ENCODE measurements around the gene RSPH4A.
"Not testable (repeated sequence)": the region's sequence is repeated elsewhere in the genome, so short reads cannot be mapped to it uniquely, and the experiment has no call there.

RSPH4A gene

GRCh38 chr6:116615937-116616736 is at the start of gene RSPH4A:
TSS of gene RSPH4A (plus strand) at chr6:116616479. CDS start at chr6:116616624, 145 bp downstream.
- DNase-seq = peak; percentile 85

- no peak for DNase-seq
Observed at GRCh38 chr6:116568111-116568510, 48.2 kb upstream of the RSPH4A start.

DNA sequence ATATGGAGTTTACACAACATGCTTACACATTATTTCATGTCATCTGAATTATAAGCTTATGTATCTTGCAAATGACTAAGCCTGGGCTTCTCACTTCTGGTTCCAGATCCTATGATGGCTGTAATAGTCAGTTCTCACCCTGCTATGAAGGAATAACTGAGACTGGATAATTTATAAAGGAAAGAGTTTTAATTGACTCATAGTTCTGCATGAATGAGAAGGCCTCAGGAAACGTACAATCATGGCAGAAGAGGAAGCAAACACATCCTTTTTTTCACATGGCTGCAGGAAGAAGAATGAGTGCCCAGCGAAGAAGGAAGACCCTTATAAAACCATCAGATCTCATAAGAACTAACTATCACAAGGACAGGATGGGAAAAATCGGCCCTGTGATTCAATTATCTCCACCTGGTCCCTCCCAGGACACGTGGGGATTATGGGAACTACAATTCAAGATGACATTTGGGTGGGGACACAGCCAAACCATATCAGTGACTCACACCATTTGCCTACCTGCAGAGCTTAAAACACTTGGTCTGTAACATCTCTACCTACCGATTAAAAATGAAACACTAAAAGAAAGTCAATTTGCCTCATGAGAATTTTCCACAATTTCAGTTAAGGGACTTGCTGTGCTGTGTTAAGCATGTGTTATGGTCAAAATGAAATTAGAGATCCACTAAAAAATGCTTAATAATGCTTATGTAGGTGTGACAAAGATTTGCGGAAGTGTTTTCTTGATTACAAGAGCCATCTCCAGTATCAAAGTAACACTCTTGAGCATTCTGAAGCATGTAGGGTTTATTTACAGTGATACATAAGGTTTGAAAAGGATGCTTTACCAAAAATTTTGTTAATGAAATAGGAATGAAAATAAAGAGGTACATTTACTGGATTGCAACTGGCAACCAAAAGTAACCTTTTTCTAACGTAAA is 47.2 kb upstream of the RSPH4A start:
- DNase-seq = no peak

DNA sequence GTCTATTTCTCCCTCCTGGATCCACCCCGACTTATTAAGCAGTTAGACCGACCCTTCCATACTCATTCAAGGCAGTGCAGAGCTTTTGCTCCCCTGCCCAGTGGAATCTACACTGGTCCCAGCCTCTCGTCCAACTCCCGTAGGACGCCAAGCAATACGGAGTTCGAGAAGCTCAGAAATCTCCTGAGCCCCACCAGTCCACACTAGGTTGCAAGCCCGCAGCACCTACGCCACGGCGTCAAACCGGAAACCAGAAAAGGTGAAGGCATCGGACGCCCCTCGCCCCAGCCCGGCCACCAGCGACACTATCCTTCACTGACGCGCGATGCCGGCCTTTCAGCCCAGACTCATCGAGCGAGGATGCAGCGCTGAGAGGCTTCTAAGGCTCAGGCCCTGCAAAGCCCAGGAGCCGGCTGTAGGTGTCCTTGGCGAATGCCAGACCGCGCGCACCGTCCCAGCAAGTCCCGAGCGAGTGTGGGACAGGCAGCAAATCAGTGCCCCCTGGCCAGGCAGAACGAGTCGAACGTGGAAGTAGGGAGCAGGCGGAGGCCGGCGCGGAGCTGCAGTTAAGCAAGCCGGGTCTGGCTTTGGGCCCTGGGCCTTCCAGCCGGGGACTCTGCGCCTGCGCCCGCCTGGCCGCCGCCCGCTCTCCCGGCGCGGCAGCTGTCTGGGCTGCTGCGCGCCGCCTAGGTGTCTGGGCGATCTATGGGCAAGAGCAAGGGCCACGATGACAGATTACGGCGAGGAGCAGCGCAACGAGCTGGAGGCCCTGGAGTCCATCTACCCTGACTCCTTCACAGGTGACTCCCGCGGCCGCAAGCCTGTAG is 45.2 kb upstream of the RSPH4A start, which contains the start of gene RWDD1:
Gene RWDD1 (plus strand): TSS at position 649 of the 827 bp plus-strand sequence. CDS start 79 bp downstream, at position 728.
- peak; percentile 98 for DNase-seq

GRCh38 chr6:116571683-116572000 is 44.6 kb upstream of the RSPH4A start:
- no peak for DNase-seq

- DNase-seq = no peak
Observed at GRCh38 chr6:116572162-116572561, 44.1 kb upstream of the RSPH4A start.

DNA sequence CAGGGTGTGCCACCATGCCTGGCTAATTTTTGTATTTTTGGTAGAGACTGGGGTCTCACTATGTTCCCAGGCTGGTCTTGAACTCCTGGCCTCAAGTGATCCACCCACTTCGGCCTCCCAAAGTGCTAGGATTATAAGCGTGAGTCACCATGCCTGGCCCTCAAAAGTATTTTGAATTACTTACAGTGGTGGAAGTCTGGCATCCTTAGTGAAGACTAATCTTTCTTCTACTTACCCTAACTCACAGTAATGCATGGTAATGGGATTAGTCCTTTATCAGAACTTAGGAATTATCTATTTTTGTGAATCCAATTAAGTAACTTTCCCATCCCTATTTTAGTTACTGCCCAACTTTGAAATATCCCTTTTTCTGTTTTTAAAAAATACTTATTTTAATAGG is 41.1 kb upstream of the RSPH4A start:
- no peak for DNase-seq

- no peak for DNase-seq
Observed at GRCh38 chr6:116577486-116577885, 38.8 kb upstream of the RSPH4A start.

GRCh38 chr6:116578335-116578734 is 37.9 kb upstream of the RSPH4A start:
- no peak for DNase-seq

DNA sequence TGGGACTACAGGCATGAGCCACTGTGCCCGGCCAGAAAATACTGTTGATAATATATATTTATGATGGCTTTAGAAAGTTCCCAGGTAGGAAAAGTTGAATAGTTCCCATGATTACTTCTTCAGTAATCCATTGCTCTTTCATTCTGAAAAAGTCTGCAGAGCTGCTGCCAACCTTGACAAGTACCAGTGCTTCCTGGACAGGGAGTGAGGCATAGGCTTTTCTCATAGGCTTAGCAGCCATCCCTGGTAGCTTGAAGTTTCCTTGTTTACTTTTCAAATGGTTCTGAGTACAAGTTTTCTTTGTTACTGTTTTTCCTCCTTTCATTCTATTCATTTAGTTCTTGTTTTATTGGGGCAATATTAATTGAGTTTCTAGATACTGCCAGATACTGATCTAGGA is 37.1 kb upstream of the RSPH4A start:
- no peak for DNase-seq

- DNase-seq = no peak
Observed at GRCh38 chr6:116580198-116580597, 36.1 kb upstream of the RSPH4A start.

GRCh38 chr6:116586276-116586675 is 30.0 kb upstream of the RSPH4A start:
- DNase-seq = no peak

DNA sequence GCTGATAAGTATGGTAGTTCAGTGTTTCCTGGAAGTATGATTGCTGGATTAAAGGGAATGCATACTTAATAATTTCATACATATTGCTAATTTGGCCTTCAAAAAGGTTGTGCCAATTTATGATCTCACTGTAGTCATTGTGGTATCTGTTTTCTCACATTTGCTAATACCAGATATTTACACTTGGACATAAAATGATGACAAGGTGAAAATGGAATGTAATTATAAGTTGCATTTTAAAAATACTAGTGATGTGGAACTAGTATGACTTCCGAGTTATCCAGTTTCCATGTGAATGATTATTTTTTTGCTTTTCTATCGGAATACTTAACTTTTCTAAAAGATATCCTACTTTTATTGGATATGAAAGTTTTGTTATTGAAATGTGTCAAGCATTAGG is 29.5 kb upstream of the RSPH4A start:
- no peak for DNase-seq

DNA sequence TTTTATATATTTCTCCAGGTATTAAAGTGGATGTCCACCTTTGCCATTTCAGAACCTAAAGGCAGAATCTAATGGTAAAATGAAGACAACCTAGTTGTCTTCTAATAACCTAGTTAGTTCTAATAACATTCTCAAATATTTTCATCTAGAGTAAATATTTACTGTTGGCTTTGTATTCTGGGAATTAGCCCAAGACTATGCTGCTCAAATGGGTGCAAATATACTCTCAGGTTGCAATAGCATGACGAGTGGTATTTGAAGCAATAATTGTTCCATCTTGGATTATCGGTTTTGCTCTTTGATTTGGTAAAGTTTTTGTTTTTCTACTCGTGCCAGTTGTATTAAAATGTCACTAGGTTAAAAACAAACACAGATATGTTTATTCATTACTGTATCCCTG is 21.0 kb upstream of the RSPH4A start:
- DNase-seq = no peak

- DNase-seq = no peak
Observed at GRCh38 chr6:116596815-116597214, 19.5 kb upstream of the RSPH4A start.

DNA sequence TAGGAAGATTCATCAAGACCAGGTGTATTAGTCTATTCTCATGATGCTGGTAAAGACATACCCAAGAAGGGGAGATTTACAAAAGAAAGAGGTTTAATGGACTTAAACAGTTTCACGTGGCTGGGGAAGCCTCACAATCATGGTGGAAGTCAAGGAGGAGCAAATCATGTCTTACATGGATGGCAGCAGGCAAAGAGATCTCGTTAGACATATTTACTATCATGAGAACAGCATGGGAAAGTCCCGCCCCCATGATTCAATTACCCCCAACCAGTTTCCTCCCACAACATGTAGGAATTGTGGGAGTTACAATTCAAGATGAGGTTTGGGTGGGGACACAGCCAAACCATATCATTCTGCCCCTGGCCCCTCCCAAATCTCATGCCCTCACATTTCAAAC is 12.4 kb upstream of the RSPH4A start:
- DNase-seq = not testable (repeated sequence)

DNA sequence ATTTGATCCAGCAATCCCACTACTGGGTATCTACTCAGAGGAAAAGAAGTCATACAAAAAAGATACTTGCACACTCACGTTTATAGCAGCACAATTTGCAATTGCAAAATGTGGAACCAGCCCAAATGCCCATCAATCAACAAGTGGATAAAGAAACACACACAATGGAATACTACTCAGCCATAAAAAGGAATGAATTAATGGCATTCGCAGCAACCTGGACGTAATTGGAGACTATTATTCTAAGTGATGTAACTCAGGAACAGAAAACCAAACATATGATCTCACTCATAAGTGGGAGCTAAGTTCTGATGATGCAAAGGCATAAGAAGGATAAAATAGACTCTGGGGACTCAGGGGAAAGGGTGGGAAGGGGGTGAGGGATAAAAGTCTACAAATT is 11.4 kb upstream of the RSPH4A start:
- not testable (repeated sequence) for DNase-seq

- no peak for DNase-seq
Observed at GRCh38 chr6:116605935-116606334, 10.3 kb upstream of the RSPH4A start.

DNA sequence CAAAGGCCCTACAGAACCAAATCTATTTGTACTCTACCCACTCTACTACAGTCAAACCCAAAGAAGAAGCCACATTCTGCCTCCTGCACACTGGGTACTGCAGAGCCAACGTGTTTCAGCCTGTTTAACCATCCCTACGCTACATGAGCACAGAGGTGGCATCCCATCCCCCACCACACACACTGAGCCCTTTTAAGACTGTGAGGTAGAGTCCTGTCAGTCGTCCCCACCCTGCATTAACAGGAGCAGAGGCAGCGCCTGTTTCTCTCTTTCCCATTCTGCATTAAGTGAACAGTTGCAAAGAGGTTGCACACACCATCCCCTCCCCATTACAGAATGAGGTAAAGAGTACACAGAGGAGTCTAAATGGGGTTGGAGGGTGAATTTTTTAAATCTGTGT is 5.2 kb upstream of the RSPH4A start:
- no peak for DNase-seq

DNA sequence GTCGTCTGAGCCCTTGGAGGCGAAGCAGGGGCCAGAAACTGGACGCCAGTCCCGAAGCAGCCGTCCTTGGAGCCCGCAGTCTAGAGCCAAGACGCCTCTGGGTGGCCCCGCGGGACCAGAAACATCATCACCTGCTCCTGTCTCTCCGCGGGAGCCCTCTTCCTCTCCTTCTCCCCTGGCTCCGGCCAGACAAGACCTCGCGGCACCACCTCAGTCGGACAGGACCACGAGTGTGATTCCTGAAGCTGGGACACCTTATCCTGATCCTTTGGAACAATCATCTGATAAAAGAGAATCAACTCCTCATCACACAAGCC is 416 bp downstream of the RSPH4A start:
- DNase-seq = no peak

GRCh38 chr6:116624036-116624805 is 7.9 kb downstream of the RSPH4A start:
- DNase-seq = no peak

GRCh38 chr6:116625872-116626271 is 9.6 kb downstream of the RSPH4A start:
- DNase-seq = no peak

All from SHP77 treated with DMSO at 0.1 percent for 48 hours (cell line).